Prostate gland (tissue), 2 donors: Measurements from ENCODE around the gene EIF2D. TPM values are rescaled to one million over a fixed set of nuclear protein-coding genes. Genes with fewer than 3 reads are reported as not detected.

Experiments
- DNase-seq: peaks from one replicate; pipeline ENCODE4 v3.0.0-alpha.2; 2019; ENCODE audit warnings: low spot score
- H3K27ac ChIP-seq, 2 donors: fragments of 200-600 bp; sonication (generic); 2 replicates each; pipeline ENCODE4 v1.5.1; 2017 to 2019
- H3K27me3 ChIP-seq: fragments of 200-600 bp; sonication (generic); replicated peaks from 2 replicates; pipeline ENCODE4 v1.5.1; 2019; ENCODE audit not compliant: insufficient read depth
- H3K36me3 ChIP-seq, 2 donors: fragments of 200-600 bp; sonication (generic); 1 replicate in 1 of 2; 2 replicates in 1 of 2; pipeline versions ENCODE4 v1.5.1 to v1.8.1; 2017 to 2019
- H3K4me1 ChIP-seq: fragments of 200-600 bp; sonication (generic); replicated peaks from 2 replicates; pipeline ENCODE4 v1.5.1; 2019
- H3K4me3 ChIP-seq, 2 donors: fragments of 200-600 bp; sonication (generic); 2 replicates each; pipeline ENCODE4 v1.5.1; 2017 to 2019
- H3K9me3 ChIP-seq: fragments of 200-600 bp; sonication (generic); 2 replicates; pipeline ENCODE4 v1.5.1; 2017
- POLR2A ChIP-seq: fragments of 450-650 bp; IDR thresholded peaks from one replicate; pipeline ENCODE4 v1.6.1; 2016; ENCODE audit warnings: antibody characterized with exemption, mild to moderate bottlenecking
- POLR2AphosphoS5 ChIP-seq: sonication (generic); formaldehyde crosslinking; IDR thresholded peaks from one replicate; pipeline ENCODE4 v1.6.1; 2017; ENCODE audit warnings: antibody characterized with exemption
- WGBS: methylation state at CpG from one replicate; pipeline ENCODE4 v1.1.5; 2018; 5-methylcytosine and 5-hydroxymethylcytosine counted together
- intact Hi-C: fragments of 100-400 bp; cut with DNase I; formaldehyde crosslinking; loops from one replicate; pipeline ENCODE4 v1.14.2; 2022
- total RNA-seq, 2 donors: library from RNA; depleted of rRNA; stranded (reverse); fragments of >200 nt; gene quantifications; one replicate each; pipeline ENCODE4 v1.1.0, GENCODE V29; 2016
- TF ChIP-seq, protein P1 (sequence below), 4 experiments: fragments of 200-600 bp in 2 of 4; fragments of 450-650 bp in 2 of 4; sonication (generic) in 2 of 4; IDR thresholded peaks; 1 replicate in 3 of 4; 2 replicates in 1 of 4; pipeline ENCODE4 v1.5.1; 2016 to 2019; ENCODE audit warnings: antibody characterized with exemption in 4 of 4, mild to moderate bottlenecking in 2 of 4, moderate library complexity in 2 of 4

EIF2D gene
- total RNA-seq, 2 donors from 2014 or later: 42.8 to 60.2 TPM

- intact Hi-C loops: no loop called here
- TF ChIP-seq POLR2A (no peak), POLR2AphosphoS5 (no peak)
- TF ChIP-seq, protein P1, sequence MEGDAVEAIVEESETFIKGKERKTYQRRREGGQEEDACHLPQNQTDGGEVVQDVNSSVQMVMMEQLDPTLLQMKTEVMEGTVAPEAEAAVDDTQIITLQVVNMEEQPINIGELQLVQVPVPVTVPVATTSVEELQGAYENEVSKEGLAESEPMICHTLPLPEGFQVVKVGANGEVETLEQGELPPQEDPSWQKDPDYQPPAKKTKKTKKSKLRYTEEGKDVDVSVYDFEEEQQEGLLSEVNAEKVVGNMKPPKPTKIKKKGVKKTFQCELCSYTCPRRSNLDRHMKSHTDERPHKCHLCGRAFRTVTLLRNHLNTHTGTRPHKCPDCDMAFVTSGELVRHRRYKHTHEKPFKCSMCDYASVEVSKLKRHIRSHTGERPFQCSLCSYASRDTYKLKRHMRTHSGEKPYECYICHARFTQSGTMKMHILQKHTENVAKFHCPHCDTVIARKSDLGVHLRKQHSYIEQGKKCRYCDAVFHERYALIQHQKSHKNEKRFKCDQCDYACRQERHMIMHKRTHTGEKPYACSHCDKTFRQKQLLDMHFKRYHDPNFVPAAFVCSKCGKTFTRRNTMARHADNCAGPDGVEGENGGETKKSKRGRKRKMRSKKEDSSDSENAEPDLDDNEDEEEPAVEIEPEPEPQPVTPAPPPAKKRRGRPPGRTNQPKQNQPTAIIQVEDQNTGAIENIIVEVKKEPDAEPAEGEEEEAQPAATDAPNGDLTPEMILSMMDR (IDR thresholded peaks at IDR 0.05): no peak
- no peak overlapping the region for H3K27ac ChIP-seq
Observed at GRCh38 chr1:206653715-206654459, 41.6 kb upstream of the EIF2D start.

DNA sequence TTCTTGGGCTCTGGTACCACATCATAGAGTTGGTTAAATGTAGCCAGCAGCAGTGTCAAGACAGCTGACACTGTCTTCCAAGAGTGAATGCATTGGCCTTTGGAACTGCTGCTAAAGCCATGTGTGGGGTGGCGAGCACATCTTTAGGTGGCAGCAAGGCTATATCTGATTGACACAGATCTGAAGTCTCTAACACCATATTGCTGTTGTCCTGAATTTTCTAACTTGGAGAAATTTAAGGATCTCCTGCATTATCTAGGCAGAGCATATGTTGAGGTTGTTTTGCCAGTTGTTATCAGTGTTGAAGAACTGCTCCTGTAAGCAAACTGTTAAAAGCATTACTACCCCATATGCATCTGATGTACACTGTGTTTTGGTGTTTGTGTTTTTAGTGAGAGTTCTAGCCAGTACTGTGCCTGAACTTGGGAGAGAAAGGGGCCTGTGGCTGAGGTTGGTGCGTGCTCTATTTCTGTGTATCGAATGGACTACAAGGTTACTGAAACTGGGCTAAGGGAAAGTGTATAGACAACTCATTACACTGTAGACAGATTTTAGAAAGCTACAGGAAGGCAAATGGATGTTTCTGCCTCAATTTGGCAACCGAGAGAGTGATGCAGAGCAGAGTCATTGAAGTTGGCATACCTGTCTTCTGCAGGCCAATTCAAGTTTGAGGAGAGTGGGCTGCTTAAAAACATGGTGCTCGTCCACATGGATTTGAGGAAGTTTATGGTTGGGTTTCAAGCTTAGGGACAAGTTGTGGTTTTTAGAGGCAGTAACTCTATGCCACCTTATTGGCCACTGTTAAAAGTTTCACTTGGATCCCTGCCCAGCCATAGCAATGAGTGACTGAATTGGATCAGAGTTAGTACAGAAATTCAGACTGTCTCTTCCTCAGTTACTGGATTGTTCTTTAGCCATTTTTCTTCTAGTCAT lies 40.0 kb upstream of the EIF2D start:
- TF ChIP-seq POLR2A (no peak), POLR2AphosphoS5 (no peak)
- TF ChIP-seq, protein P1 (IDR thresholded peaks at IDR 0.05): no peak

More at GRCh38 chr1:206653715-206654459, 41.6 kb upstream of the EIF2D start:
- 69% methylated on average over 7 of the region's 7 CpGs for WGBS
- no peaks in the 10 kb centered on the region for H3K4me1 ChIP-seq
- H3K9me3 ChIP-seq: no peaks in the 10 kb centered on the region
- no peak for DNase-seq
- no peaks in the 10 kb centered on the region for H3K36me3 ChIP-seq
- no peak overlapping the region for H3K4me3 ChIP-seq
- H3K27me3 ChIP-seq: no peaks in the 10 kb centered on the region

DNA sequence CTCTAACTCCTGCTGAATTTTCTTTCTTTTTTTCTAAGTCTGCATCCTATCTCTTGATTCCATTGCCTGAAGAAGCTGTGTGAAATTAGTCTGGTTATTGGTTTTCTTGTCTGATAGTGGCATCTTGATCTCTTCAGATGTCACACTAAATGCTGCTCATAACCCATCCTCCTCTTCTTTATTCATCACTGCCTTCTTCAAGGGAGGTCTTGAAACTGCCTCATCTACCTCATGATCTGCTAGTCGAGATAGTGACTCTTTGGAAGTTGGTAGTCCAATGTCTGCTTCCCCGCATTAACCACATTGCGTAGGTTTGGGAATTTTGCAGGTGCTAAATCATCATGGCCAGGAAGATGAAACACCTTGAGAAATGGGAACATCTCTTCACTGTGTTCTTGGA lies 38.7 kb upstream of the EIF2D start:
- no peak for DNase-seq
- 94% methylated on average over 3 of the region's 3 CpGs for whole genome bisulfite sequencing
- Histone ChIP-seq H3K4me3 (no peak overlapping the region), H3K9me3 (no peaks in the 10 kb centered on the region), H3K27me3 (no peaks in the 10 kb centered on the region), H3K4me1 (no peaks in the 10 kb centered on the region), H3K36me3 (no peaks in the 10 kb centered on the region), H3K27ac (no peak overlapping the region)
- TF ChIP-seq POLR2AphosphoS5: no peak
- no peak for TF ChIP-seq POLR2A
- TF ChIP-seq, protein P1 (IDR thresholded peaks at IDR 0.05): no peak
- intact Hi-C loops: no loop called here

More for the DNA sequence above, 40.0 kb upstream of the EIF2D start:
- Histone ChIP-seq H3K27me3 (no peaks in the 10 kb centered on the region), H3K36me3 (no peaks in the 10 kb centered on the region), H3K4me1 (no peaks in the 10 kb centered on the region), H3K27ac (no peak overlapping the region), H3K9me3 (no peaks in the 10 kb centered on the region), H3K4me3 (no peak overlapping the region)
- no peak for DNase-seq
- intact Hi-C loops: no loop called here
- WGBS: 71% methylated on average over 5 of the region's 5 CpGs

DNA sequence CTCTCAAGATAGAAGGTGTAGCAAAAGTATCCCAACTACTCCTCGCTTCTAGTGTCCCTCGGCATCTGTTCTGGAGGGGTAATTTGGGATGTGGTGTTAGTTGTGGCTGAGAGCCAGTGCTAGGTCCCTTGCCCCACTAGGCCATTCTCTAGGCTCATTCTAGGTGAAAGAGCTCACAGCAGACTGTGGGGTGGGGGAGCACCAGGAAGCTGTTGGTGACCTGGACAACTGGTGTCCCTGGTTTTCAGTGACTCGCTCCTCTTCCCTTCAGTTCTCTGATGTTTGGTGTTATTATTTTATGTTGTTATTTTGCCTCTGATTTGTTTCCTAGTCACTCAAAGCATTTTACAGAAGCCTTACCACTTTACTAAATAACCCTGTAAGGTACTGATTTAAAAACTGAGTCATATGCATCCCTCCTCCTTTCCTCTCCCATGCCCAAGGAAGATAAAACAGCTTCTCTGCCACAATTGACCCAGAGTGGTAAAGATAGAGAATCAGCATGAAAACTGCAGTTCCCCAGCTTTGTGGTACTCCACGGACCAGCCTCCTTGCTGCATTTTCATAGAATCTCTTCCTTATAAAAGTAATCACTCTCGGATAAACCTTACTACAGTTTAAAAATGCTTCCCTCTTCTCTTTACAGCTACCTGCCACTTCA lies 37.1 kb upstream of the EIF2D start:
- DNase-seq: no peak
- no peak overlapping the region for H3K4me3 ChIP-seq
- intact Hi-C loops: no loop called here
- no peaks in the 10 kb centered on the region for H3K36me3 ChIP-seq
- no peaks in the 10 kb centered on the region for H3K4me1 ChIP-seq
- no peaks in the 10 kb centered on the region for H3K9me3 ChIP-seq
- 90% methylated on average over 5 of the region's 5 CpGs for WGBS
- H3K27me3 ChIP-seq: no peaks in the 10 kb centered on the region
- TF ChIP-seq, protein P1 (IDR thresholded peaks at IDR 0.05): no peak
- TF ChIP-seq POLR2AphosphoS5: no peak
- TF ChIP-seq POLR2A: no peak
- no peak overlapping the region for H3K27ac ChIP-seq
